Testis (tissue), 3 donors: ENCODE measurements around the gene GLT1D1. TPM values are rescaled to one million over a fixed set of nuclear protein-coding genes. Genes with fewer than 3 reads are reported as not detected.

Experiments
- DNase-seq: peaks from one replicate; pipeline ENCODE4 v3.0.0-alpha.2; 2019
- H3K27ac ChIP-seq, 2 donors: fragments of 200-600 bp; sonication (generic); one replicate each; pipeline ENCODE4 v1.5.1; 2019
- H3K27me3 ChIP-seq: fragments of 200-600 bp; sonication (generic); one replicate; pipeline ENCODE4 v1.5.1; 2019
- H3K36me3 ChIP-seq: fragments of 200-600 bp; sonication (generic); one replicate; pipeline ENCODE4 v1.5.1; 2017; ENCODE audit warnings: low read depth; ENCODE audit errors: missing control alignments
- H3K4me1 ChIP-seq: fragments of 200-600 bp; sonication (generic); one replicate; pipeline ENCODE4 v1.5.1; 2019
- H3K4me3 ChIP-seq, 2 donors: fragments of 200-600 bp; sonication (generic); one replicate each; pipeline ENCODE4 v1.5.1; 2017 to 2019
- H3K9me3 ChIP-seq: fragments of 200-600 bp; sonication (generic); one replicate; pipeline ENCODE4 v1.5.1; 2017
- CTCF ChIP-seq, 3 experiments: fragments of 450-650 bp in 2 of 3; fragments of 200-600 bp in 1 of 3; sonication (generic) in 1 of 3; IDR thresholded peaks; one replicate each; pipeline ENCODE4 v1.5.1; 2016 to 2019; ENCODE audit warnings: antibody characterized with exemption in 3 of 3, mild to moderate bottlenecking in 2 of 3, moderate library complexity in 1 of 3
- POLR2A ChIP-seq: fragments of 450-650 bp; IDR thresholded peaks from one replicate; pipeline ENCODE4 v1.6.1; 2017; ENCODE audit warnings: antibody characterized with exemption, mild to moderate bottlenecking, moderate library complexity
- WGBS, 2 donors: methylation state at CpG; one replicate each; pipeline ENCODE4 v1.1.5; 2018; 5-methylcytosine and 5-hydroxymethylcytosine counted together
- intact Hi-C: fragments of 100-400 bp; cut with DNase I; formaldehyde crosslinking; loops from one replicate; pipeline ENCODE4 v1.15.1; 2023; ENCODE audit warnings: low total_unique reads
- polyA plus RNA-seq: library from polyadenylated mRNA; stranded (reverse); fragments of 350-450 nt; fragmentation: Illumina TruSeq; extraction: RNeasy Lipid Tissue Mini Kit (QIAGEN cat#74804); gene quantifications from one replicate; pipeline ENCODE4 v1.2.3, GENCODE V29; 2014; ENCODE audit warnings: low read depth, low replicate concordance; ENCODE audit not compliant: insufficient read depth
- total RNA-seq, 2 donors: library from RNA; depleted of rRNA; stranded (reverse); fragments of >200 nt; gene quantifications; one replicate each; pipeline ENCODE4 v1.2.3, GENCODE V29; 2016

Gene GLT1D1
- total and polyA plus RNA-seq, 3 donors from 2014 or later, result 10.0 to 42.3 (median 18.0) TPM

- TF ChIP-seq CTCF (IDR thresholded peaks at IDR 0.05) (no peak), POLR2A (no peak)
- WGBS, 2 donors, result 80 to 85% methylated on average over 2 of the region's 2 CpGs
- Histone ChIP-seq H3K4me3 (no peak overlapping the region), H3K9me3 (no peaks in the 10 kb centered on the region), H3K27ac (no peak overlapping the region), H3K4me1 (no peaks in the 10 kb centered on the region), H3K36me3 (no peaks in the 10 kb centered on the region), H3K27me3 (no peaks in the 10 kb centered on the region)
- intact Hi-C loops, result no loop called here
- DNase-seq, result no peak
Measured at GRCh38 chr12:128994856-128995255, 141.6 kb downstream of the GLT1D1 start.

GRCh38 chr12:128995619-128996018, 142.3 kb downstream of the GLT1D1 start:
- 83 to 85% methylated on average over 8 of the region's 8 CpGs for WGBS, 2 donors
- H3K36me3 ChIP-seq, result no peaks in the 10 kb centered on the region

GRCh38 chr12:129001826-129002225, 148.5 kb downstream of the GLT1D1 start:
- H3K27me3 ChIP-seq, result no peaks in the 10 kb centered on the region
- no peaks in the 10 kb centered on the region for H3K4me1 ChIP-seq
- 84 to 94% methylated on average over 6 of the region's 6 CpGs for WGBS, 2 donors
- no peak overlapping the region for H3K27ac ChIP-seq
- H3K9me3 ChIP-seq, result no peaks in the 10 kb centered on the region
- TF ChIP-seq POLR2A, result no peak
- no peak for DNase-seq
- H3K4me3 ChIP-seq, result no peak overlapping the region
- no peaks in the 10 kb centered on the region for H3K36me3 ChIP-seq
- intact Hi-C loops, result no loop called here

More at GRCh38 chr12:128995619-128996018, 142.3 kb downstream of the GLT1D1 start:
- no peak overlapping the region for H3K27ac ChIP-seq
- no peak for DNase-seq
- TF ChIP-seq POLR2A, result no peak
- H3K4me3 ChIP-seq, result no peak overlapping the region
- intact Hi-C loops, result no loop called here
- H3K9me3 ChIP-seq, result no peaks in the 10 kb centered on the region
- H3K27me3 ChIP-seq, result no peaks in the 10 kb centered on the region
- H3K4me1 ChIP-seq, result no peaks in the 10 kb centered on the region

DNA sequence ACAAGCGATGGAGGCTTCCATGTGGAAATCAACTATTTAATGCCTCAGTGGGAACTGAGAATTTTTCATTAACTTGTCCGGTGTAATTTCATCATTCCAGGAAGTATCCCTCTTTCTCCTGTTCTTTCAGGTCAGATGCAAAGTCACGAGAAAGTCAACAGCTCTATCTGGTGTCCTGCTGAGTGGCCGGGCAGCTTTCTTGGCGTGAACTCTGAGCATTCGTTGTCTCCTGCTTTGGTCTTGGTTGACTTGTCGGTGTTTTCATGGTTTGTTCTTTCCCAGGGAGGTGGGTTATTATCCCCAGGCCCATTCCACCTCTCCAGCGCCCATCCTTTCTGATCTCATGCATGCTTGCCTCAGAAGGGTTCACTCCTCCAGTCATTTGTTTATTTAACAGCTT, 149.1 kb downstream of the GLT1D1 start:
- H3K9me3 ChIP-seq, result no peaks in the 10 kb centered on the region
- no peaks in the 10 kb centered on the region for H3K4me1 ChIP-seq
- DNase-seq, result no peak
- H3K27me3 ChIP-seq, result no peaks in the 10 kb centered on the region
- intact Hi-C loops, result no loop called here
- H3K27ac ChIP-seq, result no peak overlapping the region
- H3K36me3 ChIP-seq, result no peaks in the 10 kb centered on the region
- TF ChIP-seq CTCF (IDR thresholded peaks at IDR 0.05), result no peak
- no peak for TF ChIP-seq POLR2A
- no peak overlapping the region for H3K4me3 ChIP-seq
- 72 to 77% methylated on average over 8 of the region's 8 CpGs for WGBS, 2 donors

DNA sequence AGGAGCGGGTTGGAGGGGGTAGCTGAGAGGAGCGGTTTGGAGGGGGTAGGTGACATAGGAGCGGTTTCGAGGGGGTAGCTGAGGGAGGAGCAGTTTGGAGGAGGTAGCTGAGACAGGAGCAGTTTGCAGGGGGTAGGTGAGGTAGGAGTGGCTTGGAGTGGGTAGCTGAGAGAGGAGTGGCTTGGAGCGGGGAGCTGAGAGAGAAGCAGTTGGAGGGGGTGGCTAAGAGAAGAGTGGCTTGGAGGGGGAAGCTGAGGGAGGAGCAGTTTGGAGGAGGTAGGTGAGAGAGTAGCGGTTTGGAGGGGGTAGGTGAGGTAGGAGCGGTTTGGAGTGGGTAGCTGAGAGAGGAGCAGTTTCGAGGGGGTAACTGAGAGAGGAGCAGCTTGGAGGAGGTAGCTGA, 152.1 kb downstream of the GLT1D1 start:
- no peak for DNase-seq
- H3K27ac ChIP-seq, result no peak overlapping the region
- intact Hi-C loops, result no loop called here
- H3K4me3 ChIP-seq, result no peak overlapping the region
- no peak for TF ChIP-seq CTCF (IDR thresholded peaks at IDR 0.05)
- no peak for TF ChIP-seq POLR2A
- no peaks in the 10 kb centered on the region for H3K36me3 ChIP-seq
- 75 to 86% methylated on average over 8 of the region's 8 CpGs for WGBS, 2 donors
- H3K9me3 ChIP-seq, result no peaks in the 10 kb centered on the region
- H3K4me1 ChIP-seq, result no peaks in the 10 kb centered on the region
- no peaks in the 10 kb centered on the region for H3K27me3 ChIP-seq

DNA sequence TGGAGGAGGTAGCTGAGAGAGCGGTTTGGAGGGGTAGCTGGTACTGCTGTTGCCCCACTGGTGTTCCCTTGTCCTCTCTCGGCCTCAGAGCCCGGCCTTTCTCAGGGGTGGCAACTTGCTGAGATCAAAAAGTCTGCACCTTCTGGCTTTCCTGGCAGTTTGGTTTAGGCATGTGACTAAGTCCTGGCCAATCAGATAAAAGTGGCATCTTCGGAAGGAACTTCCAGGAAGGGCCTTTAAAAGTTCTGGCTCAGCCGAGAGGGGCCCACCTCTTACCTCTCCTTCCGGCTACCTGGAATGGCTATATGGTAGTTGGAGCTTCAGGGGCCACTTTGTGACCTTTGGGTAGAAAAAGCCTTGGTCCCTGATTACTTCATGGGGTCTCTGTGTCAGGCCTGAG, 152.6 kb downstream of the GLT1D1 start:
- WGBS, 2 donors, result 69 to 74% methylated on average over 6 of the region's 6 CpGs
- Histone ChIP-seq H3K36me3 (no peaks in the 10 kb centered on the region), H3K4me3 (no peak overlapping the region), H3K27ac (no peak overlapping the region), H3K9me3 (no peaks in the 10 kb centered on the region), H3K27me3 (no peaks in the 10 kb centered on the region), H3K4me1 (no peaks in the 10 kb centered on the region)
- no peak for DNase-seq
- intact Hi-C loops, result no loop called here
- TF ChIP-seq POLR2A (no peak), CTCF (IDR thresholded peaks at IDR 0.05) (no peak)
